SK-N-SH treated with all-trans-retinoic acid at 6 μM for 48 hours (cell line): ENCODE data around the gene MECR.

Source experiments
- ATAC-seq: fragments of 200-7000 bp; cut with Tn5 transposase; 3 replicates; pipeline ENCODE4 v1.9.1; 2020; ENCODE audit warnings: mild to moderate bottlenecking, moderate library complexity
- ARNTL ChIP-seq: fragments of 450-650 bp; formaldehyde crosslinking; IDR thresholded peaks from 2 replicates; pipeline ENCODE4 v1.5.0; 2020; ENCODE audit warnings: low read depth, mild to moderate bottlenecking, moderate library complexity, borderline replicate concordance
- BACH2 ChIP-seq: fragments of 250-450 bp; sonication (Bioruptor Pico); IDR thresholded peaks from 2 replicates; pipeline ENCODE4 v1.9.0; 2021; ENCODE audit warnings: mild to moderate bottlenecking, borderline replicate concordance
- CREB5 ChIP-seq: fragments of 250-450 bp; sonication (Bioruptor Pico); IDR thresholded peaks from 2 replicates; pipeline ENCODE4 v1.5.1; 2020; ENCODE audit warnings: low read depth, mild to moderate bottlenecking, moderate library complexity
- CSDC2 ChIP-seq: fragments of 250-450 bp; sonication (Bioruptor Pico); IDR thresholded peaks from 2 replicates; pipeline ENCODE4 v1.5.0; 2020; ENCODE audit warnings: mild to moderate bottlenecking, moderate library complexity
- CSRNP3 ChIP-seq: fragments of 250-450 bp; sonication (Bioruptor Pico); IDR thresholded peaks from 2 replicates; pipeline ENCODE4 v1.5.1; 2021; ENCODE audit warnings: mild to moderate bottlenecking, moderate library complexity
- ESRRG ChIP-seq: fragments of 250-450 bp; sonication (Bioruptor Pico); IDR thresholded peaks from 2 replicates; pipeline ENCODE4 v1.6.1; 2021; ENCODE audit warnings: mild to moderate bottlenecking
- GLIS3 ChIP-seq: fragments of 250-450 bp; sonication (Bioruptor Pico); IDR thresholded peaks from 2 replicates; pipeline ENCODE4 v1.5.0; 2020; ENCODE audit warnings: mild to moderate bottlenecking, moderate library complexity
- ISL1 ChIP-seq: fragments of 250-450 bp; sonication (Bioruptor Pico); IDR thresholded peaks from 2 replicates; pipeline ENCODE4 v2.1.2; 2022; ENCODE audit warnings: mild to moderate bottlenecking, moderate library complexity
- OSR1 ChIP-seq: fragments of 250-450 bp; sonication (Bioruptor Pico); IDR thresholded peaks from 2 replicates; pipeline ENCODE4 v1.8.0; 2022; ENCODE audit warnings: moderate library complexity, mild to moderate bottlenecking, inconsistent platforms
- PATZ1 ChIP-seq: fragments of 250-450 bp; sonication (Bioruptor Pico); IDR thresholded peaks from 2 replicates; pipeline ENCODE4 v1.8.0; 2020; ENCODE audit warnings: mild to moderate bottlenecking, moderate library complexity, borderline replicate concordance
- POU6F1 ChIP-seq: fragments of 250-450 bp; sonication (Bioruptor Pico); IDR thresholded peaks from 2 replicates; pipeline ENCODE4 v1.8.0; 2021; ENCODE audit warnings: low read depth, mild to moderate bottlenecking, moderate library complexity, borderline replicate concordance
- PPARA ChIP-seq: fragments of 250-450 bp; sonication (Bioruptor Pico); IDR thresholded peaks from 2 replicates; pipeline ENCODE4 v1.5.0; 2020; ENCODE audit warnings: mild to moderate bottlenecking, borderline replicate concordance
- RARB ChIP-seq: fragments of 250-450 bp; sonication (Bioruptor Pico); IDR thresholded peaks from 2 replicates; pipeline ENCODE4 v1.8.0; 2021; ENCODE audit warnings: mild to moderate bottlenecking, moderate library complexity
- SNAI2 ChIP-seq: fragments of 250-450 bp; sonication (Bioruptor Pico); IDR thresholded peaks from 2 replicates; pipeline ENCODE4 v1.5.0; 2020; ENCODE audit warnings: mild to moderate bottlenecking, moderate library complexity
- TCF4 ChIP-seq: fragments of 250-450 bp; sonication (Bioruptor Pico); IDR thresholded peaks from 2 replicates; pipeline ENCODE4 v1.8.0; 2021; ENCODE audit warnings: mild to moderate bottlenecking, moderate library complexity, borderline replicate concordance
- TOX ChIP-seq: fragments of 250-450 bp; sonication (Bioruptor Pico); IDR thresholded peaks from 2 replicates; pipeline ENCODE4 v1.8.0; 2021; ENCODE audit warnings: mild to moderate bottlenecking, moderate library complexity, borderline replicate concordance
- TSHZ2 ChIP-seq: fragments of 250-450 bp; sonication (Bioruptor Pico); IDR thresholded peaks from 2 replicates; pipeline ENCODE4 v1.5.0; 2020; ENCODE audit warnings: mild to moderate bottlenecking, moderate library complexity
- ZC3H10 ChIP-seq: fragments of 250-450 bp; sonication (Bioruptor Pico); IDR thresholded peaks from 2 replicates; pipeline ENCODE4 v1.5.1; 2021; ENCODE audit warnings: mild to moderate bottlenecking, moderate library complexity
- ZFP3 ChIP-seq: fragments of 250-450 bp; sonication (Bioruptor Pico); IDR thresholded peaks from 2 replicates; pipeline ENCODE4 v1.5.0; 2020; ENCODE audit warnings: mild to moderate bottlenecking, moderate library complexity
- ZFP30 ChIP-seq: fragments of 450-650 bp; formaldehyde crosslinking; IDR thresholded peaks from 2 replicates; pipeline ENCODE4 v1.5.0; 2022; ENCODE audit warnings: mild to moderate bottlenecking, moderate library complexity
- ZNF565 ChIP-seq: fragments of 450-650 bp; formaldehyde crosslinking; conservative IDR thresholded peaks from 2 replicates; pipeline ENCODE4 v1.5.0; 2020; ENCODE audit warnings: low read depth, mild to moderate bottlenecking, moderate library complexity
- ZNF70 ChIP-seq: fragments of 450-650 bp; formaldehyde crosslinking; IDR thresholded peaks from 2 replicates; pipeline ENCODE4 v1.5.0; 2020; ENCODE audit warnings: mild to moderate bottlenecking, moderate library complexity
- ZNF8 ChIP-seq: fragments of 450-650 bp; formaldehyde crosslinking; IDR thresholded peaks from 2 replicates; pipeline ENCODE4 v1.5.0; 2020; ENCODE audit warnings: mild to moderate bottlenecking, moderate library complexity

Gene MECR

GRCh38 chr1:29227511-29227910 lies 3.2 kb downstream of the MECR start:
- ATAC-seq: no peak
- no peak for TF ChIP-seq TSHZ2 (CRISPR knock-in tag)
- TF ChIP-seq CSRNP3 (CRISPR knock-in tag): no peak
- no peak for TF ChIP-seq ZFP3 (CRISPR knock-in tag)
- no peak for TF ChIP-seq ZNF70 (CRISPR knock-in tag)
- no peak for TF ChIP-seq CSDC2 (CRISPR knock-in tag)
- TF ChIP-seq GLIS3 (CRISPR knock-in tag): no peak
- no peak for TF ChIP-seq BACH2 (CRISPR knock-in tag)
- no peak for TF ChIP-seq ISL1 (CRISPR knock-in tag)
- TF ChIP-seq ESRRG (CRISPR knock-in tag): no peak
- TF ChIP-seq SNAI2 (CRISPR knock-in tag): no peak
- TF ChIP-seq TOX: no peak
- no peak for TF ChIP-seq RARB (CRISPR knock-in tag)
- TF ChIP-seq PPARA (CRISPR knock-in tag): no peak
- no peak for TF ChIP-seq ARNTL
- TF ChIP-seq TCF4 (CRISPR knock-in tag): no peak
- TF ChIP-seq, all 23 proteins: peak for 0

GRCh38 chr1:29225361-29225760 lies 5.4 kb downstream of the MECR start:
- no peak for ATAC-seq

GRCh38 chr1:29224356-29224837 lies 6.3 kb downstream of the MECR start:
- TF ChIP-seq ZC3H10 (CRISPR knock-in tag) (no peak), ZFP30 (CRISPR knock-in tag) (no peak), RARB (CRISPR knock-in tag) (no peak), BACH2 (CRISPR knock-in tag) (no peak), ZNF8 (CRISPR knock-in tag) (no peak), ZFP3 (CRISPR knock-in tag) (no peak), CSDC2 (CRISPR knock-in tag) (no peak), ESRRG (CRISPR knock-in tag) (no peak), TOX (no peak), OSR1 (CRISPR knock-in tag) (no peak), CREB5 (CRISPR knock-in tag) (no peak), ISL1 (CRISPR knock-in tag) (no peak), ARNTL (no peak), GLIS3 (CRISPR knock-in tag) (no peak)
- ATAC-seq: no peak

More at GRCh38 chr1:29225361-29225760, 5.4 kb downstream of the MECR start:
- no peak for TF ChIP-seq OSR1 (CRISPR knock-in tag)

- TF ChIP-seq TCF4 (CRISPR knock-in tag) (no peak), ISL1 (CRISPR knock-in tag) (no peak), OSR1 (CRISPR knock-in tag) (no peak), ZNF8 (CRISPR knock-in tag) (no peak), SNAI2 (CRISPR knock-in tag) (no peak), ZC3H10 (CRISPR knock-in tag) (no peak), CREB5 (CRISPR knock-in tag) (no peak), ZNF70 (CRISPR knock-in tag) (no peak), TOX (no peak), ARNTL (no peak), POU6F1 (CRISPR knock-in tag) (no peak), ZNF565 (no peak), RARB (CRISPR knock-in tag) (no peak), BACH2 (CRISPR knock-in tag) (no peak), ZFP3 (CRISPR knock-in tag) (no peak), ESRRG (CRISPR knock-in tag) (no peak), PPARA (CRISPR knock-in tag) (no peak), PATZ1 (CRISPR knock-in tag) (no peak)
- no peak for ATAC-seq
Measured at GRCh38 chr1:29223521-29223920, 7.2 kb downstream of the MECR start.
